GM20431 (cell line): ENCODE data around the gene ATAD2B.
"Not testable (repeated sequence)": the region's sequence is repeated elsewhere in the genome, so short reads cannot be mapped to it uniquely, and the experiment has no call there.

Experiments
- in situ Hi-C: fragments of 300-500 bp; cut with MseI, MboI; formaldehyde crosslinking; loops from one replicate; pipeline ENCODE4 v1.15.0; 2020; ENCODE audit warnings: low sequenced_read_pairs; ENCODE audit not compliant: unreplicated experiment

ATAD2B gene

GRCh38 chr2:23926750-23927571 is at the start of gene ATAD2B:
Gene ATAD2B (minus strand): TSS chr2:23927123. CDS start chr2:23926770, 353 bp downstream.
- in situ Hi-C loops: no loop called here

GRCh38 chr2:23967846-23968245 is 40.9 kb upstream of the ATAD2B start:
- in situ Hi-C loops: no loop called here

- in situ Hi-C loops: no loop called here
Observed at GRCh38 chr2:23954325-23955014, 27.5 kb upstream of the ATAD2B start.

- in situ Hi-C loops: no loop called here
Observed at GRCh38 chr2:23953625-23954024, 26.7 kb upstream of the ATAD2B start.

- in situ Hi-C loops: not testable (repeated sequence)
Observed at GRCh38 chr2:23952558-23952957, 25.6 kb upstream of the ATAD2B start.

- in situ Hi-C loops: no loop called here
Observed at GRCh38 chr2:23947350-23947749, 20.4 kb upstream of the ATAD2B start.

GRCh38 chr2:23944976-23945375 is 18.1 kb upstream of the ATAD2B start:
- in situ Hi-C loops: no loop called here

GRCh38 chr2:23944527-23944926 is 17.6 kb upstream of the ATAD2B start:
- in situ Hi-C loops: no loop called here

- in situ Hi-C loops: no loop called here
Observed at GRCh38 chr2:23943666-23944065, 16.7 kb upstream of the ATAD2B start.

GRCh38 chr2:23941644-23942043 is 14.7 kb upstream of the ATAD2B start:
- in situ Hi-C loops: no loop called here

GRCh38 chr2:23940718-23941620 is 14.0 kb upstream of the ATAD2B start:
- in situ Hi-C loops: no loop called here

GRCh38 chr2:23939987-23940717 is 13.2 kb upstream of the ATAD2B start, which contains the start of gene UBXN2A:
Gene UBXN2A (plus strand): TSS chr2:23940463. CDS start chr2:23958315, 17,852 bp downstream.
- in situ Hi-C loops: no loop called here

GRCh38 chr2:23934259-23934658 is 7.3 kb upstream of the ATAD2B start:
- in situ Hi-C loops: no loop called here

- in situ Hi-C loops: no loop called here
Observed at GRCh38 chr2:23926290-23926749, 603 bp downstream of the ATAD2B start.

GRCh38 chr2:23925702-23926289 is 1.1 kb downstream of the ATAD2B start:
- in situ Hi-C loops: no loop called here

- in situ Hi-C loops: no loop called here
Observed at GRCh38 chr2:23924589-23925359, 2.1 kb downstream of the ATAD2B start.

GRCh38 chr2:23918837-23919489 is 8.0 kb downstream of the ATAD2B start:
- in situ Hi-C loops: no loop called here
